K562 (cell line): ENCODE results near the gene MZB1.

Experiments used
- CTCF ChIP-seq, 3 experiments: IDR thresholded peaks in 2 of 3; conservative IDR thresholded peaks in 1 of 3; 2 replicates each; pipeline ENCODE4 v1.5.1; 2011 to 2012; ENCODE audit warnings: low read length in 3 of 3, mild to moderate bottlenecking in 3 of 3, control low read depth in 2 of 3, improper control_type of control experiment in 1 of 3, inconsistent platforms in 1 of 3, low read depth in 1 of 3, mixed read lengths in 1 of 3, moderate library complexity in 1 of 3; ENCODE audit not compliant: insufficient read depth in 2 of 3
- EP300 ChIP-seq: IDR thresholded peaks from 2 replicates; pipeline ENCODE4 v1.6.1; 2012; ENCODE audit warnings: low read length, improper control_type of control experiment
- IRF1 ChIP-seq: sonication (generic); formaldehyde crosslinking; IDR thresholded peaks from 2 replicates; pipeline ENCODE4 v1.8.0; 2022; ENCODE audit warnings: missing genetic modification reagents, mild to moderate bottlenecking, borderline replicate concordance
- KAT7 ChIP-seq: sonication (generic); formaldehyde crosslinking; IDR thresholded peaks from 2 replicates; pipeline ENCODE4 v1.8.0; 2022; ENCODE audit warnings: missing genetic modification reagents, mild to moderate bottlenecking, borderline replicate concordance
- KDM5B ChIP-seq: fragments of 200-600 bp; sonication (generic); IDR thresholded peaks from 2 replicates; pipeline ENCODE4 v1.6.1; 2012; ENCODE audit warnings: low read depth, mild to moderate bottlenecking, moderate library complexity, low read length, control low read depth, inconsistent platforms; ENCODE audit not compliant: insufficient replicate concordance
- POLR2A ChIP-seq: fragments of 450-650 bp; conservative IDR thresholded peaks from 2 replicates; pipeline ENCODE4 v1.6.1; 2016
- PREB ChIP-seq: sonication (generic); formaldehyde crosslinking; IDR thresholded peaks from 2 replicates; pipeline ENCODE4 v1.8.1; 2023; ENCODE audit warnings: mild to moderate bottlenecking, missing genetic modification reagents
- TBL1XR1 ChIP-seq, 2 experiments: IDR thresholded peaks; 2 replicates each; pipeline ENCODE4 v1.6.1; 2012; ENCODE audit warnings: improper control_type of control experiment in 2 of 2, low read length in 2 of 2, mild to moderate bottlenecking in 1 of 2
- TCF7 ChIP-seq: sonication (generic); IDR thresholded peaks from 2 replicates; pipeline ENCODE4 v1.6.1; 2016; ENCODE audit warnings: antibody characterized with exemption, borderline replicate concordance
- THRAP3 ChIP-seq: fragments of 450-650 bp; IDR thresholded peaks from 2 replicates; pipeline ENCODE4 v1.6.1; 2016; ENCODE audit warnings: mild to moderate bottlenecking, inconsistent platforms, borderline replicate concordance
- USF2 ChIP-seq: sonication (generic); formaldehyde crosslinking; IDR thresholded peaks from 2 replicates; pipeline ENCODE4 v1.5.0; 2020; ENCODE audit warnings: missing genetic modification reagents
- ZNF75A ChIP-seq: fragments of 450-650 bp; formaldehyde crosslinking; IDR thresholded peaks from 2 replicates; pipeline ENCODE4 v1.4.0; 2020; ENCODE audit warnings: mild to moderate bottlenecking
- TF ChIP-seq, protein P1 (sequence below): sonication (generic); formaldehyde crosslinking; IDR thresholded peaks from 2 replicates; pipeline ENCODE4 v1.8.1; 2022; ENCODE audit warnings: missing genetic modification reagents
- TF ChIP-seq, protein P2 (sequence below): sonication (generic); formaldehyde crosslinking; IDR thresholded peaks from 2 replicates; pipeline ENCODE4 v1.8.0; 2022; ENCODE audit warnings: mild to moderate bottlenecking, missing genetic modification reagents, borderline replicate concordance

- TF ChIP-seq PREB (no peak), KDM5B (no peak), POLR2A (no peak), THRAP3 (no peak), ZNF75A (no peak), USF2 (CRISPR knock-in tag) (no peak), KAT7 (no peak), IRF1 (CRISPR knock-in tag) (no peak), TCF7 (no peak), CTCF (IDR thresholded peaks at IDR 0.05 in 2 of 3, conservative IDR thresholded peaks at IDR 0.05 in 1 of 3; ENCODE audit: insufficient read depth in 2 of 3, low read depth in 1 of 3, low read length in 3 of 3) (no peak), TBL1XR1 (IDR thresholded peaks at IDR 0.05; ENCODE audit: low read length in 2 of 2) (no peak), EP300 (no peak)
- TF ChIP-seq, protein P1, sequence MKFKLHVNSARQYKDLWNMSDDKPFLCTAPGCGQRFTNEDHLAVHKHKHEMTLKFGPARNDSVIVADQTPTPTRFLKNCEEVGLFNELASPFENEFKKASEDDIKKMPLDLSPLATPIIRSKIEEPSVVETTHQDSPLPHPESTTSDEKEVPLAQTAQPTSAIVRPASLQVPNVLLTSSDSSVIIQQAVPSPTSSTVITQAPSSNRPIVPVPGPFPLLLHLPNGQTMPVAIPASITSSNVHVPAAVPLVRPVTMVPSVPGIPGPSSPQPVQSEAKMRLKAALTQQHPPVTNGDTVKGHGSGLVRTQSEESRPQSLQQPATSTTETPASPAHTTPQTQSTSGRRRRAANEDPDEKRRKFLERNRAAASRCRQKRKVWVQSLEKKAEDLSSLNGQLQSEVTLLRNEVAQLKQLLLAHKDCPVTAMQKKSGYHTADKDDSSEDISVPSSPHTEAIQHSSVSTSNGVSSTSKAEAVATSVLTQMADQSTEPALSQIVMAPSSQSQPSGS (CRISPR knock-in tag): no peak
- TF ChIP-seq, protein P2, sequence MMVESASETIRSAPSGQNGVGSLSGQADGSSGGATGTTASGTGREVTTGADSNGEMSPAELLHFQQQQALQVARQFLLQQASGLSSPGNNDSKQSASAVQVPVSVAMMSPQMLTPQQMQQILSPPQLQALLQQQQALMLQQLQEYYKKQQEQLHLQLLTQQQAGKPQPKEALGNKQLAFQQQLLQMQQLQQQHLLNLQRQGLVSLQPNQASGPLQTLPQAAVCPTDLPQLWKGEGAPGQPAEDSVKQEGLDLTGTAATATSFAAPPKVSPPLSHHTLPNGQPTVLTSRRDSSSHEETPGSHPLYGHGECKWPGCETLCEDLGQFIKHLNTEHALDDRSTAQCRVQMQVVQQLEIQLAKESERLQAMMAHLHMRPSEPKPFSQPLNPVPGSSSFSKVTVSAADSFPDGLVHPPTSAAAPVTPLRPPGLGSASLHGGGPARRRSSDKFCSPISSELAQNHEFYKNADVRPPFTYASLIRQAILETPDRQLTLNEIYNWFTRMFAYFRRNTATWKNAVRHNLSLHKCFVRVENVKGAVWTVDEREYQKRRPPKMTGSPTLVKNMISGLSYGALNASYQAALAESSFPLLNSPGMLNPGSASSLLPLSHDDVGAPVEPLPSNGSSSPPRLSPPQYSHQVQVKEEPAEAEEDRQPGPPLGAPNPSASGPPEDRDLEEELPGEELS (CRISPR knock-in tag): no peak
These were observed at the start of gene MZB1 for GRCh38 chr5:139389701-139390638.
